Endothelial cell of umbilical vein (primary cell): ENCODE measurements around the gene STIMATE.

Experiments
- EZH2 ChIP-seq: IDR thresholded peaks from 2 replicates; pipeline ENCODE4 v1.6.1; 2012; ENCODE audit warnings: borderline replicate concordance, low read depth, mild to moderate bottlenecking, moderate library complexity, low read length, inconsistent platforms; ENCODE audit not compliant: severe bottlenecking
- GATA2 ChIP-seq: IDR thresholded peaks from 2 replicates; pipeline ENCODE4 v1.7.0; 2011; ENCODE audit warnings: low read depth, mild to moderate bottlenecking, moderate library complexity, mixed read lengths, low read length; ENCODE audit not compliant: insufficient read length, insufficient read depth
- MAX ChIP-seq: IDR thresholded peaks from 2 replicates; pipeline ENCODE4 v1.6.1; 2011; ENCODE audit not compliant: insufficient read depth, insufficient read length
- POLR2A ChIP-seq: IDR thresholded peaks from 2 replicates; pipeline ENCODE4 v1.6.1; 2012; ENCODE audit warnings: low read depth, mild to moderate bottlenecking, control low read depth, low read length
- POLR2AphosphoS5 ChIP-seq: IDR thresholded peaks from 2 replicates; pipeline ENCODE4 v1.6.1; 2012; ENCODE audit warnings: low read depth, mild to moderate bottlenecking, control low read depth, low read length, moderate library complexity; ENCODE audit not compliant: insufficient read depth
- TF ChIP-seq, protein P1 (sequence below), 2 donors: IDR thresholded peaks; 1 replicate in 1 of 2; 2 replicates in 1 of 2; pipeline ENCODE4 v1.5.1; 2011; ENCODE audit warnings: low read length in 2 of 2, mild to moderate bottlenecking in 2 of 2, moderate library complexity in 2 of 2, control low read depth in 1 of 2, inconsistent platforms in 1 of 2, low read depth in 1 of 2; ENCODE audit not compliant: insufficient read depth in 1 of 2; ENCODE audit errors: extremely low read depth in 1 of 2

DNA sequence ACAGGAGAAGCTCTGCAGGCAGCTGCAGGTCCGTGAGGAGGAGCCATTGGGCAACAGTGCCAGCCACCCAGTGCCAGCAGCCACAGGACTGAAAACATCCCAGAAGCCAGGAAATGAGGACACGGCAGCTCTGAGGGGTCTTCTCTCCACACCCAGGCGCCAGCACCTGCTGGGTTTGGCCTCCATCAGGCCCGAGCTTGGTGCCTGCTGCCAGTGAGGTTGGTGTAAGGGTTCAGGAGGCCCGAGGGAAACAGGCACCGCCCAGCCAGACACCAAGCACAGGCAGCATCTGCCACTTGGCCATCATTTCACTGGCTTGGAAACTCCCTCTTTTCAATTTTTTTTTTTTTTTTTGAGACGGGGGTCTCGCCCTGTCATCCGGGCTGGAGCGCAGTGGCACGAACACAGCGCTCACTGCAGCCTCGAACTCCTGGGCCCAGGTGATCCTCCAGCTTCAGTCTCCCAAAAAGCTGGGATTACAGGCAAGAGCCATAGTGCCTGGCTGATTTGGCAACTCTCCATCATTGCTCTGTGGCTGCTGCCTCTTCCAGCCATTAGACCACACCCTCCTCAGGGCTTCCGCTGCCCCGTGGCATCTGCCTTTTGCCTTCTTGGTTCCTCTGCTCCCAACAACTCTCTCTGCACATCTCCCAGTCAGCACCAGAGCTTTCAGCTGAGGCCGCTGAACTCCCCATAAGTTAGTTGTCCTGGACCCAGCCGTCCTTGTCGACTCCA is 104.2 kb downstream of the STIMATE start:
- TF ChIP-seq MAX (no peak), POLR2A (no peak), EZH2 (no peak), POLR2AphosphoS5 (no peak), GATA2 (no peak)
- TF ChIP-seq, protein P1, sequence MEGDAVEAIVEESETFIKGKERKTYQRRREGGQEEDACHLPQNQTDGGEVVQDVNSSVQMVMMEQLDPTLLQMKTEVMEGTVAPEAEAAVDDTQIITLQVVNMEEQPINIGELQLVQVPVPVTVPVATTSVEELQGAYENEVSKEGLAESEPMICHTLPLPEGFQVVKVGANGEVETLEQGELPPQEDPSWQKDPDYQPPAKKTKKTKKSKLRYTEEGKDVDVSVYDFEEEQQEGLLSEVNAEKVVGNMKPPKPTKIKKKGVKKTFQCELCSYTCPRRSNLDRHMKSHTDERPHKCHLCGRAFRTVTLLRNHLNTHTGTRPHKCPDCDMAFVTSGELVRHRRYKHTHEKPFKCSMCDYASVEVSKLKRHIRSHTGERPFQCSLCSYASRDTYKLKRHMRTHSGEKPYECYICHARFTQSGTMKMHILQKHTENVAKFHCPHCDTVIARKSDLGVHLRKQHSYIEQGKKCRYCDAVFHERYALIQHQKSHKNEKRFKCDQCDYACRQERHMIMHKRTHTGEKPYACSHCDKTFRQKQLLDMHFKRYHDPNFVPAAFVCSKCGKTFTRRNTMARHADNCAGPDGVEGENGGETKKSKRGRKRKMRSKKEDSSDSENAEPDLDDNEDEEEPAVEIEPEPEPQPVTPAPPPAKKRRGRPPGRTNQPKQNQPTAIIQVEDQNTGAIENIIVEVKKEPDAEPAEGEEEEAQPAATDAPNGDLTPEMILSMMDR (IDR thresholded peaks at IDR 0.05; ENCODE audit: extremely low read depth in 1 of 2, insufficient read depth in 1 of 2, low read depth in 1 of 2, low read length in 2 of 2): no peak
